ENCODE measurements around the gene HDAC7. TPM values are rescaled to one million over a fixed set of nuclear protein-coding genes. Genes with fewer than 3 reads are reported as not detected.

The HDAC7 gene
- total and polyA plus RNA-seq, 2 donors (not counting 1 experiment from before 2014, with no cell fraction given) = 28.1 to 31.6 TPM

GRCh38 chr12:47768323-47768811 lies 51.3 kb downstream of the HDAC7 start:
- peak in 1 of 2 donors; percentile 74 for DNase-seq (ENCODE audit: low read depth in 2 of 2)
- Histone ChIP-seq H3K79me2 (ENCODE audit: control insufficient read depth, insufficient read depth, low read length) (no peaks in the 10 kb centered on the region), H3K36me3 (ENCODE audit: control insufficient read depth, insufficient read depth, low read length) (no peaks in the 10 kb centered on the region), H2AFZ (ENCODE audit: low read length) (no peak overlapping the region), H3K9ac (ENCODE audit: insufficient read depth, low read length) (no peak overlapping the region), H4K20me1 (ENCODE audit: control insufficient read depth, extremely low read depth, insufficient read depth, low read length) (no peaks in the 10 kb centered on the region), H3K4me2 (ENCODE audit: extremely low read depth, insufficient read depth, low read length) (no peak overlapping the region), H3K27me3 (ENCODE audit: control insufficient read depth, insufficient read depth, low read length) (no peaks in the 10 kb centered on the region), H3K27ac (ENCODE audit: insufficient read depth, low read length) (no peak overlapping the region), H3K9me3 (ENCODE audit: control insufficient read depth, insufficient read depth, low read depth, low read length) (no peaks in the 10 kb centered on the region), H3K4me1 (ENCODE audit: control insufficient read depth, extremely low read depth, insufficient read depth, low read length) (no peaks in the 10 kb centered on the region), H3K4me3 (replicated peaks in 1 of 4; ENCODE audit: control extremely low read depth in 1 of 4, insufficient read depth in 1 of 4, low read depth in 3 of 4, low read length in 4 of 4) (no peak overlapping the region)
- TF ChIP-seq EZH2 (IDR thresholded peaks at IDR 0.05; ENCODE audit: low read length, missing control alignments) = no peak
- TF ChIP-seq CTCF (conservative IDR thresholded peaks at IDR 0.05 in 1 of 2, IDR thresholded peaks at IDR 0.05 in 1 of 2; ENCODE audit: low read depth in 1 of 2, low read length in 2 of 2) = no peak

GRCh38 chr12:47767216-47767724 lies 52.4 kb downstream of the HDAC7 start:
- Histone ChIP-seq H3K9ac (ENCODE audit: insufficient read depth, low read length) (no peak overlapping the region), H3K4me1 (ENCODE audit: control insufficient read depth, extremely low read depth, insufficient read depth, low read length) (no peaks in the 10 kb centered on the region), H3K9me3 (ENCODE audit: control insufficient read depth, insufficient read depth, low read depth, low read length) (no peaks in the 10 kb centered on the region), H3K27ac (ENCODE audit: insufficient read depth, low read length) (no peak overlapping the region), H3K27me3 (ENCODE audit: control insufficient read depth, insufficient read depth, low read length) (no peaks in the 10 kb centered on the region), H2AFZ (ENCODE audit: low read length) (no peak overlapping the region), H3K4me3 (replicated peaks in 1 of 4; ENCODE audit: control extremely low read depth in 1 of 4, insufficient read depth in 1 of 4, low read depth in 3 of 4, low read length in 4 of 4) (no peak overlapping the region), H4K20me1 (ENCODE audit: control insufficient read depth, extremely low read depth, insufficient read depth, low read length) (no peaks in the 10 kb centered on the region), H3K4me2 (ENCODE audit: extremely low read depth, insufficient read depth, low read length) (no peak overlapping the region), H3K36me3 (ENCODE audit: control insufficient read depth, insufficient read depth, low read length) (no peaks in the 10 kb centered on the region), H3K79me2 (ENCODE audit: control insufficient read depth, insufficient read depth, low read length) (no peaks in the 10 kb centered on the region)
- DNase-seq (ENCODE audit: low read depth in 2 of 2) = peak in 1 of 2 donors; percentile 60
- TF ChIP-seq EZH2 (IDR thresholded peaks at IDR 0.05; ENCODE audit: low read length, missing control alignments) = no peak
- TF ChIP-seq CTCF (conservative IDR thresholded peaks at IDR 0.05 in 1 of 2, IDR thresholded peaks at IDR 0.05 in 1 of 2; ENCODE audit: low read depth in 1 of 2, low read length in 2 of 2) = peak; percentile 37 to 62

- Histone ChIP-seq H3K9ac (ENCODE audit: insufficient read depth, low read length) (no peak overlapping the region), H3K4me3 (replicated peaks in 1 of 4; ENCODE audit: control extremely low read depth in 1 of 4, insufficient read depth in 1 of 4, low read depth in 3 of 4, low read length in 4 of 4) (no peak overlapping the region), H3K4me1 (ENCODE audit: control insufficient read depth, extremely low read depth, insufficient read depth, low read length) (no peaks in the 10 kb centered on the region), H3K36me3 (ENCODE audit: control insufficient read depth, insufficient read depth, low read length) (no peaks in the 10 kb centered on the region), H2AFZ (ENCODE audit: low read length) (no peak overlapping the region), H3K9me3 (ENCODE audit: control insufficient read depth, insufficient read depth, low read depth, low read length) (no peaks in the 10 kb centered on the region), H3K27ac (ENCODE audit: insufficient read depth, low read length) (no peak overlapping the region), H3K4me2 (ENCODE audit: extremely low read depth, insufficient read depth, low read length) (no peak overlapping the region), H4K20me1 (ENCODE audit: control insufficient read depth, extremely low read depth, insufficient read depth, low read length) (no peaks in the 10 kb centered on the region), H3K27me3 (ENCODE audit: control insufficient read depth, insufficient read depth, low read length) (no peaks in the 10 kb centered on the region), H3K79me2 (ENCODE audit: control insufficient read depth, insufficient read depth, low read length) (no peaks in the 10 kb centered on the region)
- TF ChIP-seq EZH2 (IDR thresholded peaks at IDR 0.05; ENCODE audit: low read length, missing control alignments) (no peak), CTCF (conservative IDR thresholded peaks at IDR 0.05 in 1 of 2, IDR thresholded peaks at IDR 0.05 in 1 of 2; ENCODE audit: low read depth in 1 of 2, low read length in 2 of 2) (no peak)
- DNase-seq (ENCODE audit: low read depth in 2 of 2) = no peak
These were observed 53.0 kb downstream of the HDAC7 start for GRCh38 chr12:47766502-47767215.
